Measurements from ENCODE around the gene ARHGAP44. TPM values are rescaled to one million over a fixed set of nuclear protein-coding genes. Genes with fewer than 3 reads are reported as not detected.

ARHGAP44 gene
- total and polyA plus RNA-seq, 2 experiments from 2014 or later = 5.8 to 16.4 TPM

DNA sequence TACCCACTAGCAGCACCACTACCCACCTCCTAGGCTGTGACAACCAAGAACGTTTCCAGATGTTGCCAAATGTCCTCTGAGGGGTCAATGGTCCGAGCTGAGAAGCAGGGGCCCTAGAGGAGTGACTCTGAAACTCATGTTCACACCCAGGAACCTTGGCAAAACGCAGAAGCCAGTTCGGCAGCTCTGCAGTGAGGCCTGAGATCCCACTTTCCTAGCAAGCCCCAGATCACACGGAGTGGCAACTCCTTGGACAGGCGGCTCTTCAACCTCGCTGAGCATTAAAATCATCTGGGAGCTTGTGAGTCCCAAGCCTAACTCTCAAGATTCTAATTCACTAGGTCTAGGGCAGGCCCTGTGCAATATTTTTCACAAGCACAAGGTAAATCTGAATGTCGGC, 211.3 kb downstream of the ARHGAP44 start:
- H3K4me1 Mint-ChIP-seq = no peaks in the 10 kb centered on the region
- no peak for ATAC-seq

More for the DNA sequence above, 211.3 kb downstream of the ARHGAP44 start:
- Histone ChIP-seq H2AFZ (no peak overlapping the region), H3K9me2 (ENCODE audit: insufficient read depth) (no peaks in the 10 kb centered on the region), H3K79me2 (replicated peaks; ENCODE audit: insufficient read depth) (peaks cover 10% of the 10 kb centered on the region; the same call in 1 of the 2 replicates), H3K4me2 (no peak overlapping the region), H3F3A (replicated peaks; ENCODE audit: low read depth) (no peaks in the 10 kb centered on the region), H4K20me1 (replicated peaks; ENCODE audit: insufficient read depth) (peaks cover 34% of the 10 kb centered on the region), H3K27ac (ENCODE audit: low read depth) (no peak overlapping the region), H3K4me1 (ENCODE audit: insufficient read depth) (no peaks in the 10 kb centered on the region), H3K4me3 (no peak overlapping the region), H3K27me3 (ENCODE audit: insufficient read depth) (no peaks in the 10 kb centered on the region), H3K36me3 (ENCODE audit: insufficient read depth) (peaks cover 77% of the 10 kb centered on the region)
- TF ChIP-seq, protein P1, sequence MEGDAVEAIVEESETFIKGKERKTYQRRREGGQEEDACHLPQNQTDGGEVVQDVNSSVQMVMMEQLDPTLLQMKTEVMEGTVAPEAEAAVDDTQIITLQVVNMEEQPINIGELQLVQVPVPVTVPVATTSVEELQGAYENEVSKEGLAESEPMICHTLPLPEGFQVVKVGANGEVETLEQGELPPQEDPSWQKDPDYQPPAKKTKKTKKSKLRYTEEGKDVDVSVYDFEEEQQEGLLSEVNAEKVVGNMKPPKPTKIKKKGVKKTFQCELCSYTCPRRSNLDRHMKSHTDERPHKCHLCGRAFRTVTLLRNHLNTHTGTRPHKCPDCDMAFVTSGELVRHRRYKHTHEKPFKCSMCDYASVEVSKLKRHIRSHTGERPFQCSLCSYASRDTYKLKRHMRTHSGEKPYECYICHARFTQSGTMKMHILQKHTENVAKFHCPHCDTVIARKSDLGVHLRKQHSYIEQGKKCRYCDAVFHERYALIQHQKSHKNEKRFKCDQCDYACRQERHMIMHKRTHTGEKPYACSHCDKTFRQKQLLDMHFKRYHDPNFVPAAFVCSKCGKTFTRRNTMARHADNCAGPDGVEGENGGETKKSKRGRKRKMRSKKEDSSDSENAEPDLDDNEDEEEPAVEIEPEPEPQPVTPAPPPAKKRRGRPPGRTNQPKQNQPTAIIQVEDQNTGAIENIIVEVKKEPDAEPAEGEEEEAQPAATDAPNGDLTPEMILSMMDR (conservative IDR thresholded peaks at IDR 0.05; ENCODE audit: low read depth in 2 of 2) = no peak
- TF ChIP-seq, protein P2, sequence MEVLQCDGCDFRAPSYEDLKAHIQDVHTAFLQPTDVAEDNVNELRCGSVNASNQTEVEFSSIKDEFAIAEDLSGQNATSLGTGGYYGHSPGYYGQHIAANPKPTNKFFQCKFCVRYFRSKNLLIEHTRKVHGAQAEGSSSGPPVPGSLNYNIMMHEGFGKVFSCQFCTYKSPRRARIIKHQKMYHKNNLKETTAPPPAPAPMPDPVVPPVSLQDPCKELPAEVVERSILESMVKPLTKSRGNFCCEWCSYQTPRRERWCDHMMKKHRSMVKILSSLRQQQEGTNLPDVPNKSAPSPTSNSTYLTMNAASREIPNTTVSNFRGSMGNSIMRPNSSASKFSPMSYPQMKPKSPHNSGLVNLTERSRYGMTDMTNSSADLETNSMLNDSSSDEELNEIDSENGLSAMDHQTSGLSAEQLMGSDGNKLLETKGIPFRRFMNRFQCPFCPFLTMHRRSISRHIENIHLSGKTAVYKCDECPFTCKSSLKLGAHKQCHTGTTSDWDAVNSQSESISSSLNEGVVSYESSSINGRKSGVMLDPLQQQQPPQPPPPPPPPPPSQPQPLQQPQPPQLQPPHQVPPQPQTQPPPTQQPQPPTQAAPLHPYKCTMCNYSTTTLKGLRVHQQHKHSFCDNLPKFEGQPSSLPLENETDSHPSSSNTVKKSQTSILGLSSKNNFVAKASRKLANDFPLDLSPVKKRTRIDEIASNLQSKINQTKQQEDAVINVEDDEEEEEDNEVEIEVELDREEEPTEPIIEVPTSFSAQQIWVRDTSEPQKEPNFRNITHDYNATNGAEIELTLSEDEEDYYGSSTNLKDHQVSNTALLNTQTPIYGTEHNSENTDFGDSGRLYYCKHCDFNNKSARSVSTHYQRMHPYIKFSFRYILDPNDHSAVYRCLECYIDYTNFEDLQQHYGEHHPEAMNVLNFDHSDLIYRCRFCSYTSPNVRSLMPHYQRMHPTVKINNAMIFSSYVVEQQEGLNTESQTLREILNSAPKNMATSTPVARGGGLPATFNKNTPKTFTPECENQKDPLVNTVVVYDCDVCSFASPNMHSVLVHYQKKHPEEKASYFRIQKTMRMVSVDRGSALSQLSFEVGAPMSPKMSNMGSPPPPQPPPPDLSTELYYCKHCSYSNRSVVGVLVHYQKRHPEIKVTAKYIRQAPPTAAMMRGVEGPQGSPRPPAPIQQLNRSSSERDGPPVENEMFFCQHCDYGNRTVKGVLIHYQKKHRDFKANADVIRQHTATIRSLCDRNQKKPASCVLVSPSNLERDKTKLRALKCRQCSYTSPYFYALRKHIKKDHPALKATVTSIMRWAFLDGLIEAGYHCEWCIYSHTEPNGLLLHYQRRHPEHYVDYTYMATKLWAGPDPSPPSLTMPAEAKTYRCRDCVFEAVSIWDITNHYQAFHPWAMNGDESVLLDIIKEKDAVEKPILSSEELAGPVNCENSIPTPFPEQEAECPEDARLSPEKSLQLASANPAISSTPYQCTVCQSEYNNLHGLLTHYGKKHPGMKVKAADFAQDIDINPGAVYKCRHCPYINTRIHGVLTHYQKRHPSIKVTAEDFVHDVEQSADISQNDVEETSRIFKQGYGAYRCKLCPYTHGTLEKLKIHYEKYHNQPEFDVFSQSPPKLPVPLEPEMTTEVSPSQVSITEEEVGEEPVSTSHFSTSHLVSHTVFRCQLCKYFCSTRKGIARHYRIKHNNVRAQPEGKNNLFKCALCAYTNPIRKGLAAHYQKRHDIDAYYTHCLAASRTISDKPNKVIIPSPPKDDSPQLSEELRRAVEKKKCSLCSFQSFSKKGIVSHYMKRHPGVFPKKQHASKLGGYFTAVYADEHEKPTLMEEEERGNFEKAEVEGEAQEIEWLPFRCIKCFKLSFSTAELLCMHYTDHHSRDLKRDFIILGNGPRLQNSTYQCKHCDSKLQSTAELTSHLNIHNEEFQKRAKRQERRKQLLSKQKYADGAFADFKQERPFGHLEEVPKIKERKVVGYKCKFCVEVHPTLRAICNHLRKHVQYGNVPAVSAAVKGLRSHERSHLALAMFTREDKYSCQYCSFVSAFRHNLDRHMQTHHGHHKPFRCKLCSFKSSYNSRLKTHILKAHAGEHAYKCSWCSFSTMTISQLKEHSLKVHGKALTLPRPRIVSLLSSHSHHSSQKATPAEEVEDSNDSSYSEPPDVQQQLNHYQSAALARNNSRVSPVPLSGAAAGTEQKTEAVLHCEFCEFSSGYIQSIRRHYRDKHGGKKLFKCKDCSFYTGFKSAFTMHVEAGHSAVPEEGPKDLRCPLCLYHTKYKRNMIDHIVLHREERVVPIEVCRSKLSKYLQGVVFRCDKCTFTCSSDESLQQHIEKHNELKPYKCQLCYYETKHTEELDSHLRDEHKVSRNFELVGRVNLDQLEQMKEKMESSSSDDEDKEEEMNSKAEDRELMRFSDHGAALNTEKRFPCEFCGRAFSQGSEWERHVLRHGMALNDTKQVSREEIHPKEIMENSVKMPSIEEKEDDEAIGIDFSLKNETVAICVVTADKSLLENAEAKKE (CRISPR knock-in tag; IDR thresholded peaks at IDR 0.05) = no peak
- TF ChIP-seq NANOG (IDR thresholded peaks at IDR 0.05; ENCODE audit: borderline replicate concordance) (no peak), ZNF114 (CRISPR knock-in tag; IDR thresholded peaks at IDR 0.05) (no peak), STAT1 (IDR thresholded peaks at IDR 0.05; ENCODE audit: unreplicated experiment) (no peak), ZNF331 (CRISPR knock-in tag; IDR thresholded peaks at IDR 0.05; ENCODE audit: low read depth) (no peak), EZH2 (IDR thresholded peaks at IDR 0.05; ENCODE audit: low read depth, unreplicated experiment) (no peak), JUNB (IDR thresholded peaks at IDR 0.05; ENCODE audit: unreplicated experiment) (no peak)
- TF ChIP-seq, protein P3, sequence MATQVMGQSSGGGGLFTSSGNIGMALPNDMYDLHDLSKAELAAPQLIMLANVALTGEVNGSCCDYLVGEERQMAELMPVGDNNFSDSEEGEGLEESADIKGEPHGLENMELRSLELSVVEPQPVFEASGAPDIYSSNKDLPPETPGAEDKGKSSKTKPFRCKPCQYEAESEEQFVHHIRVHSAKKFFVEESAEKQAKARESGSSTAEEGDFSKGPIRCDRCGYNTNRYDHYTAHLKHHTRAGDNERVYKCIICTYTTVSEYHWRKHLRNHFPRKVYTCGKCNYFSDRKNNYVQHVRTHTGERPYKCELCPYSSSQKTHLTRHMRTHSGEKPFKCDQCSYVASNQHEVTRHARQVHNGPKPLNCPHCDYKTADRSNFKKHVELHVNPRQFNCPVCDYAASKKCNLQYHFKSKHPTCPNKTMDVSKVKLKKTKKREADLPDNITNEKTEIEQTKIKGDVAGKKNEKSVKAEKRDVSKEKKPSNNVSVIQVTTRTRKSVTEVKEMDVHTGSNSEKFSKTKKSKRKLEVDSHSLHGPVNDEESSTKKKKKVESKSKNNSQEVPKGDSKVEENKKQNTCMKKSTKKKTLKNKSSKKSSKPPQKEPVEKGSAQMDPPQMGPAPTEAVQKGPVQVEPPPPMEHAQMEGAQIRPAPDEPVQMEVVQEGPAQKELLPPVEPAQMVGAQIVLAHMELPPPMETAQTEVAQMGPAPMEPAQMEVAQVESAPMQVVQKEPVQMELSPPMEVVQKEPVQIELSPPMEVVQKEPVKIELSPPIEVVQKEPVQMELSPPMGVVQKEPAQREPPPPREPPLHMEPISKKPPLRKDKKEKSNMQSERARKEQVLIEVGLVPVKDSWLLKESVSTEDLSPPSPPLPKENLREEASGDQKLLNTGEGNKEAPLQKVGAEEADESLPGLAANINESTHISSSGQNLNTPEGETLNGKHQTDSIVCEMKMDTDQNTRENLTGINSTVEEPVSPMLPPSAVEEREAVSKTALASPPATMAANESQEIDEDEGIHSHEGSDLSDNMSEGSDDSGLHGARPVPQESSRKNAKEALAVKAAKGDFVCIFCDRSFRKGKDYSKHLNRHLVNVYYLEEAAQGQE (IDR thresholded peaks at IDR 0.05; ENCODE audit: unreplicated experiment) = no peak
- TF ChIP-seq, protein P4, sequence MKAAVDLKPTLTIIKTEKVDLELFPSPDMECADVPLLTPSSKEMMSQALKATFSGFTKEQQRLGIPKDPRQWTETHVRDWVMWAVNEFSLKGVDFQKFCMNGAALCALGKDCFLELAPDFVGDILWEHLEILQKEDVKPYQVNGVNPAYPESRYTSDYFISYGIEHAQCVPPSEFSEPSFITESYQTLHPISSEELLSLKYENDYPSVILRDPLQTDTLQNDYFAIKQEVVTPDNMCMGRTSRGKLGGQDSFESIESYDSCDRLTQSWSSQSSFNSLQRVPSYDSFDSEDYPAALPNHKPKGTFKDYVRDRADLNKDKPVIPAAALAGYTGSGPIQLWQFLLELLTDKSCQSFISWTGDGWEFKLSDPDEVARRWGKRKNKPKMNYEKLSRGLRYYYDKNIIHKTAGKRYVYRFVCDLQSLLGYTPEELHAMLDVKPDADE (IDR thresholded peaks at IDR 0.05) = no peak
- peaks cover 2% of the 10 kb centered on the region for H3K27me3 Mint-ChIP-seq (ENCODE audit: insufficient read depth, low read depth, poor library complexity)
- H3K27ac Mint-ChIP-seq = no peak overlapping the region; the same call in 1 of the 2 replicates
- no peak for DNase-seq (ENCODE audit: low spot score)
- peaks cover 75% of the 10 kb centered on the region for H3K36me3 Mint-ChIP-seq (ENCODE audit: low read depth)
- no peak overlapping the region for H3K4me3 Mint-ChIP-seq
- H3K9me3 Mint-ChIP-seq = no peaks in the 10 kb centered on the region; the same call in 2 of the 3 replicates

Measured in GM23338 (cell line).